Suprapubic skin (tissue), 2 donors: ENCODE measurements around the gene OSBPL7.

ENCODE experiments used
- EP300 ChIP-seq: sonication (generic); formaldehyde crosslinking; IDR thresholded peaks from one replicate; pipeline ENCODE4 v1.6.1; 2017; ENCODE audit warnings: antibody characterized with exemption
- POLR2A ChIP-seq, 2 donors: fragments of 450-650 bp; IDR thresholded peaks; one replicate each; pipeline ENCODE4 v1.6.1; 2017; ENCODE audit warnings: antibody characterized with exemption in 2 of 2, mild to moderate bottlenecking in 2 of 2, moderate library complexity in 2 of 2

DNA sequence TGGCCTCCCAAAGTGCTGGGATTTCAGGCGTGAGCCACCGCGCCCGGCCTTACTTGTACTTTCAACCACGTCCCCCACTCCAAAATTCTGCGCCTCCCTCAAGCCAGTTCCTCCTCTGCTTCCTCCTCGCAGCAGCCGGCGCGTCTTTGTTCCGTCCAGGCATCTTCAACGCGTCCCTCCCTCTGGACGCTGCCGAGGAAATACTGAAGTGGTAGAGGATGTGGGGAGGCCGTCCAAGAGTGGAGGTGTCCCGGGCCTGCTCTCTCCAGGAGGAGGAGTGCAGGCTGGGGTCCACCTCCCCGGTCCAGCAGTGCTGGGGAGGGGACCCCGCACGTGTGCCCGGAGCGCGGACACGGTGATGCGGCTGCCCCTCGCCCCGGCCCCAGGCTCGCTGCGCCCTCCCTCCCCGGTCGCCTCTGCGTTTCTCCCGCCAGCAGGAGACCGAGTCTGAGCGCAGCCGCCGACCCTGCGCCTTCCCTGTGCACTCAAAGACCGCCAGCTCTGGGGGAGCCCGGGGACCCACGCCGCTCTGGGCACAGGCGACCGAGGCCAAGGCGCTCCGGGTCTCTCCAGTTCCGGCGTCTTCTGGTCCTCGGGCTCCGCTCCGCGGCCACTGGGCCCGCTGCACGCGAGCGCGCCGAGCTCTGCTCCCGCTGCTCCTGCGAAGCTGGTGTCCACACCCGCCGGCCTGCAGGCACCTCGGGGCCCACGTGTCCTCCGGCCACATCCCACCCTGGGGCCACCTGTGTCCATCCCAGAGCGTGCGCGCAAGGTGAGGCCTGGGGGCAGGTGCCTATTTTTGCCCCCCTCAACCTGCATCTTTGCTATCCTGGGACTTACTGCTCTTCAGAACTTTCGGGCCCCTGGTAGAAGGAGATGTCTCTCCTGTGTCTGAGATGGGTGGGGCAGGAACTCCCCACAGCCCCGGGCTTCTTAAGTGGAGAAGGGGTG is 31.7 kb downstream of the OSBPL7 start:
- TF ChIP-seq EP300 (no peak), POLR2A (IDR thresholded peaks at IDR 0.05) (no peak)
